ENCODE measurements around the gene CHD5. TPM values are rescaled to one million over a fixed set of nuclear protein-coding genes. Genes with fewer than 3 reads are reported as not detected.

Gene CHD5
- polyA plus RNA-seq, 3 donors, result 0.07 TPM; not detected in 2

GRCh38 chr1:6151291-6151822, 28.8 kb downstream of the CHD5 start:
- peaks cover 0 to 19% (median 12%) of the 10 kb centered on the region in 3 donors for H3K27me3 Mint-ChIP-seq (ENCODE audit: low read depth in 3 of 3)
- intact Hi-C loops (cut with micrococcal nuclease), result no loop called here

More at GRCh38 chr1:6151291-6151822, 28.8 kb downstream of the CHD5 start:
- TF ChIP-seq CTCF (IDR thresholded peaks at IDR 0.05), result no peak
- Mint-ChIP-seq H3K4me1 (peaks cover 12% of the 10 kb centered on the region), H3K36me3 (no peaks in the 10 kb centered on the region), H3K27ac (no peak overlapping the region), H3K9me3 (peaks cover 0 to 3% (median 0%) of the 10 kb centered on the region in 7 donors), H3K4me3 (no peak overlapping the region)
- Histone ChIP-seq H3K9me3 (replicated peaks in 1 of 2; ENCODE audit: control insufficient read depth in 1 of 2, insufficient read depth in 1 of 2, low read length in 2 of 2) (no peaks in the 10 kb centered on the region), H3K4me1 (ENCODE audit: control insufficient read depth in 1 of 2, insufficient read depth in 2 of 2, low read length in 2 of 2) (peaks cover 5 to 18% of the 10 kb centered on the region in 2 donors), H4K20me1 (ENCODE audit: insufficient read depth, low read length) (no peaks in the 10 kb centered on the region), H3K27me3 (ENCODE audit: control insufficient read depth in 2 of 2, insufficient read depth in 2 of 2, low read length in 2 of 2) (peaks cover 0 to 10% of the 10 kb centered on the region in 2 donors), H3K27ac (ENCODE audit: low read depth in 1 of 2, low read length in 2 of 2) (no peak overlapping the region), H3K9ac (ENCODE audit: insufficient read depth, low read length, poor library complexity, severe bottlenecking) (no peak overlapping the region), H3K36me3 (replicated peaks in 1 of 2; ENCODE audit: control insufficient read depth in 1 of 2, insufficient read depth in 2 of 2, low read length in 2 of 2) (no peaks in the 10 kb centered on the region), H3K4me3 (replicated peaks in 1 of 3; ENCODE audit: low read depth in 2 of 3, low read length in 3 of 3) (no peak overlapping the region), H3K4me2 (replicated peaks; ENCODE audit: extremely low read depth, low read length, poor library complexity, severe bottlenecking) (no peak overlapping the region), H3K79me2 (ENCODE audit: insufficient read depth, low read length) (no peaks in the 10 kb centered on the region), H2AFZ (ENCODE audit: insufficient read depth, low read depth, low read length, poor library complexity, severe bottlenecking) (no peak overlapping the region)
- 100% methylated on average over 6 of the region's 9 CpGs for WGBS (ENCODE audit: insufficient coverage)
- no peak for DNase-seq

Data from CD14-positive monocyte (primary cell).